ENCODE data around the gene EML3. TPM values are rescaled to one million over a fixed set of nuclear protein-coding genes. Genes with fewer than 3 reads are reported as not detected.

The EML3 gene
- total RNA-seq, 1 experiment from 2014 or later = 43.7 TPM

DNA sequence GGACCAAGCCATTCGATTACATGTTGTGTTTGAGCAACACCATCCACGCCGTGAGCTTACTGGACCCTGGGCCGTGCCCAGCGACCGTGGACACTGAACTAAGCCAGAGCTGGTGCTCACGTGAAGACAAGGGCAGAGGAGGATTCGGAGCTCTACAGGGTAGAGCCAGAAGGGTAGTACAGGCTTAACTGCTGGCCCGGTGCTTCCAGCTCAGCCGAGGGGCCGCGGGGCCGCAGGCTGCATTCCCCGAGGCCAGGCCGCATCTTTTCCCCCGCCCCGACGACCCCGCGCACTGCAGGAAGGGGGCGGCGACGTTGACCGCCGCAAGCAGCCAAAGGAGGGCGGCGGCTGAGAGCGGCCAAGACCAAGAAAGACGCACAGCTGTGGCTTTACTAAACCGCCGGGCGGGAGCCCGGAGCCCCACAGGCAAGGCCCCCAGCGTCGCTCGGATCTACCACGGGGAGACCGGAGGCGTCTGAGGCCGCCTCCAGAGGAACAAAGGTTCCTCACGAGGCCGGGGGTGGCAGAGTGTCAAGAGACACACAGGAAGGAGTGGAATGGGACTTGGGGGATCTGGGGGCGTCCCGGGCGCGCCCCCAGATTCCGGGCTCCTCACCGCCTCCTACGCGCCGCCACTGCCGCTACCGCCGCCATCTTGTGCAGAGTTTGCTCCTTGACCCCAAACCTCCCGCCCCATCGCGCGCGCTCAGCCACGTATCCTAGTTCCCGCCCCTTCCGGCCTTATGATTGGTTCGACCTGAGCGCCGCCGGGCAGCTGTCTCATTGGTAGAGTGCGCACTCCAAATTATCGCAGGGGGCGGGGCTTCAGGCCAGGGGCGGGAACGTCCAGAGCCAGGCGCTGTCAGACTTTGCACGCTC is 33.6 kb upstream of the EML3 start, which contains the start of gene GANAB:
Gene GANAB (minus strand): TSS at position 668 of the 879 bp plus-strand sequence. CDS start 14 bp downstream, at position 654.
- Mint-ChIP-seq H3K27me3 (ENCODE audit: insufficient read depth, unreplicated experiment) (no peaks in the 10 kb centered on the region), H3K27ac (ENCODE audit: low read depth, unreplicated experiment) (peak within 1 kb of the TSS; percentile 92), H3K4me3 (ENCODE audit: unreplicated experiment) (peak within 1 kb of the TSS; percentile 95), H3K4me1 (ENCODE audit: insufficient read depth, unreplicated experiment) (no peaks in the 10 kb centered on the region), H3K9me3 (ENCODE audit: unreplicated experiment) (no peaks in the 10 kb centered on the region), H3K36me3 (ENCODE audit: insufficient read depth, unreplicated experiment) (peaks cover 51% of the 10 kb centered on the region)
- CTCF ChIA-PET = interaction anchor here (0.9 to 1.5 kb wide), 3 partner anchors 9 to 252 kb away, joined by 3 to 8 read pairs (median 3); no protein-coding TSS in a partner anchor
- intact Hi-C loops (cut with micrococcal nuclease) = loop anchor here (5.0 kb wide), 1 partner anchor 34 kb away; the partner anchor contains the start of genes EML3 and ROM1
- TF ChIP-seq CTCF (IDR thresholded peaks at IDR 0.05; ENCODE audit: unreplicated experiment) = no peak
- POLR2A ChIA-PET = interaction anchor here (0.6 to 7.1 kb wide), 28 partner anchors 8 to 667 kb away, joined by 3 to 98 read pairs (median 4); partner anchors contain the start of genes AHNAK, B3GAT3, C11orf98 and CSKMT
- TSS peak; percentile 48 for BruUV-seq (replicated peaks)
- DNase-seq (ENCODE audit: unreplicated experiment) = peak; percentile 99

- POLR2A ChIA-PET = interaction anchor here (0.6 to 7.1 kb wide), 21 partner anchors 10 to 236 kb away, joined by 3 to 98 read pairs (median 8); partner anchors contain the start of genes AHNAK, B3GAT3, C11orf98 and CSKMT
- H3K27me3 Mint-ChIP-seq (ENCODE audit: insufficient read depth, unreplicated experiment) = no peaks in the 10 kb centered on the region
- no peak for TF ChIP-seq CTCF (IDR thresholded peaks at IDR 0.05; ENCODE audit: unreplicated experiment)
- peak overlapping the region; percentile 92 for H3K27ac Mint-ChIP-seq (ENCODE audit: low read depth, unreplicated experiment)
- no TSS peak for BruUV-seq (replicated peaks)
- CTCF ChIA-PET = interaction anchor here (1.0 to 1.5 kb wide), 2 partner anchors 45 to 251 kb away, joined by 3 to 8 read pairs; no protein-coding TSS in a partner anchor
- H3K36me3 Mint-ChIP-seq (ENCODE audit: insufficient read depth, unreplicated experiment) = peaks cover 46% of the 10 kb centered on the region
- intact Hi-C loops (cut with micrococcal nuclease) = loop anchor here (5.0 kb wide), 1 partner anchor 33 kb away; the partner anchor contains the start of genes EML3 and ROM1
- no peaks in the 10 kb centered on the region for H3K4me1 Mint-ChIP-seq (ENCODE audit: insufficient read depth, unreplicated experiment)
- DNase-seq (ENCODE audit: unreplicated experiment) = peak; percentile 5
- peak overlapping the region; percentile 95 for H3K4me3 Mint-ChIP-seq (ENCODE audit: unreplicated experiment)
- no peaks in the 10 kb centered on the region for H3K9me3 Mint-ChIP-seq (ENCODE audit: unreplicated experiment)
Measured at GRCh38 chr11:62645671-62645945, 33.0 kb upstream of the EML3 start.

- Mint-ChIP-seq H3K9me3 (ENCODE audit: unreplicated experiment) (no peaks in the 10 kb centered on the region), H3K27ac (ENCODE audit: low read depth, unreplicated experiment) (no peak overlapping the region), H3K4me1 (ENCODE audit: insufficient read depth, unreplicated experiment) (no peaks in the 10 kb centered on the region), H3K36me3 (ENCODE audit: insufficient read depth, unreplicated experiment) (peaks cover 48% of the 10 kb centered on the region), H3K4me3 (ENCODE audit: unreplicated experiment) (peak overlapping the region; percentile 95), H3K27me3 (ENCODE audit: insufficient read depth, unreplicated experiment) (no peaks in the 10 kb centered on the region)
- no peak for TF ChIP-seq CTCF (IDR thresholded peaks at IDR 0.05; ENCODE audit: unreplicated experiment)
- BruUV-seq (replicated peaks) = no TSS peak
- POLR2A ChIA-PET = interaction anchor here (0.6 to 6.5 kb wide), 12 partner anchors 9 to 1768 kb away, joined by 3 to 95 read pairs (median 4); partner anchors contain the start of genes B3GAT3, HNRNPUL2, INTS5 and LBHD1
- CTCF ChIA-PET = interaction anchor here (0.6 to 1.0 kb wide), 4 partner anchors 14 to 54 kb away, joined by 3 to 4 read pairs (median 3); no protein-coding TSS in a partner anchor
- intact Hi-C loops (cut with micrococcal nuclease) = no loop called here
- no peak for DNase-seq (ENCODE audit: unreplicated experiment)
Measured at GRCh38 chr11:62644220-62644619, 31.6 kb upstream of the EML3 start.

- no peak overlapping the region for H3K4me3 Mint-ChIP-seq (ENCODE audit: unreplicated experiment)
- POLR2A ChIA-PET = interaction anchor here (1.5 kb wide), 1 partner anchor 33 kb away, joined by 3 read pairs; no protein-coding TSS in a partner anchor
- BruUV-seq (replicated peaks) = no TSS peak
- DNase-seq (ENCODE audit: unreplicated experiment) = no peak
- intact Hi-C loops (cut with micrococcal nuclease) = no loop called here
- TF ChIP-seq CTCF (IDR thresholded peaks at IDR 0.05; ENCODE audit: unreplicated experiment) = no peak
- no peaks in the 10 kb centered on the region for H3K27me3 Mint-ChIP-seq (ENCODE audit: insufficient read depth, unreplicated experiment)
- H3K27ac Mint-ChIP-seq (ENCODE audit: low read depth, unreplicated experiment) = peak overlapping the region; percentile 82
- CTCF ChIA-PET = no interaction called here
- H3K4me1 Mint-ChIP-seq (ENCODE audit: insufficient read depth, unreplicated experiment) = no peaks in the 10 kb centered on the region
- H3K36me3 Mint-ChIP-seq (ENCODE audit: insufficient read depth, unreplicated experiment) = peaks cover 94% of the 10 kb centered on the region
- no peaks in the 10 kb centered on the region for H3K9me3 Mint-ChIP-seq (ENCODE audit: unreplicated experiment)
Measured at GRCh38 chr11:62632492-62632891, 19.9 kb upstream of the EML3 start.
